Suprapubic skin (tissue), 4 donors: ENCODE data around the gene C1QTNF5. TPM values are rescaled to one million over a fixed set of nuclear protein-coding genes. Genes with fewer than 3 reads are reported as not detected.

Experiments used
- DNase-seq, 2 donors: peaks; one replicate each; pipeline ENCODE4 v3.0.0-alpha.2; 2019; ENCODE audit warnings: low spot score in 2 of 2
- H3K27ac ChIP-seq: fragments of 200-600 bp; sonication (generic); one replicate; pipeline ENCODE4 v1.5.1; 2019
- H3K27me3 ChIP-seq: fragments of 200-600 bp; sonication (generic); one replicate; pipeline ENCODE4 v1.5.1; 2019
- H3K36me3 ChIP-seq: fragments of 200-600 bp; sonication (generic); one replicate; pipeline ENCODE4 v1.5.1; 2019
- H3K4me1 ChIP-seq: fragments of 200-600 bp; sonication (generic); one replicate; pipeline ENCODE4 v1.5.1; 2019
- H3K4me3 ChIP-seq: fragments of 200-600 bp; sonication (generic); one replicate; pipeline ENCODE4 v1.5.1; 2019; ENCODE audit warnings: mild to moderate bottlenecking
- H3K9me3 ChIP-seq: fragments of 200-600 bp; sonication (generic); one replicate; pipeline ENCODE4 v1.5.1; 2019
- CTCF ChIP-seq, 2 donors: fragments of 200-600 bp in 1 of 2; fragments of 450-650 bp in 1 of 2; sonication (generic) in 1 of 2; IDR thresholded peaks; one replicate each; pipeline ENCODE4 v1.5.1; 2016 to 2019; ENCODE audit warnings: antibody characterized with exemption in 2 of 2, mild to moderate bottlenecking in 1 of 2, moderate library complexity in 1 of 2
- EP300 ChIP-seq: sonication (generic); formaldehyde crosslinking; IDR thresholded peaks from one replicate; pipeline ENCODE4 v1.6.1; 2017; ENCODE audit warnings: antibody characterized with exemption
- POLR2A ChIP-seq, 2 donors: fragments of 450-650 bp; IDR thresholded peaks; one replicate each; pipeline ENCODE4 v1.6.1; 2017; ENCODE audit warnings: antibody characterized with exemption in 2 of 2, mild to moderate bottlenecking in 2 of 2, moderate library complexity in 2 of 2
- POLR2AphosphoS5 ChIP-seq, 3 donors: sonication (generic); formaldehyde crosslinking; IDR thresholded peaks; one replicate each; pipeline ENCODE4 v1.6.1; 2017; ENCODE audit warnings: antibody characterized with exemption in 3 of 3
- WGBS: methylation state at CpG from one replicate; pipeline ENCODE4 v1.1.5; 2018; 5-methylcytosine and 5-hydroxymethylcytosine counted together
- total RNA-seq, 4 donors: library from RNA; depleted of rRNA; stranded (reverse); fragments of >200 nt; gene quantifications; one replicate each; pipeline ENCODE4 v1.1.0, GENCODE V29; 2016

The C1QTNF5 gene
- total RNA-seq, 4 donors from 2014 or later = 3.7 to 9.8 (median 4.9) TPM

DNA sequence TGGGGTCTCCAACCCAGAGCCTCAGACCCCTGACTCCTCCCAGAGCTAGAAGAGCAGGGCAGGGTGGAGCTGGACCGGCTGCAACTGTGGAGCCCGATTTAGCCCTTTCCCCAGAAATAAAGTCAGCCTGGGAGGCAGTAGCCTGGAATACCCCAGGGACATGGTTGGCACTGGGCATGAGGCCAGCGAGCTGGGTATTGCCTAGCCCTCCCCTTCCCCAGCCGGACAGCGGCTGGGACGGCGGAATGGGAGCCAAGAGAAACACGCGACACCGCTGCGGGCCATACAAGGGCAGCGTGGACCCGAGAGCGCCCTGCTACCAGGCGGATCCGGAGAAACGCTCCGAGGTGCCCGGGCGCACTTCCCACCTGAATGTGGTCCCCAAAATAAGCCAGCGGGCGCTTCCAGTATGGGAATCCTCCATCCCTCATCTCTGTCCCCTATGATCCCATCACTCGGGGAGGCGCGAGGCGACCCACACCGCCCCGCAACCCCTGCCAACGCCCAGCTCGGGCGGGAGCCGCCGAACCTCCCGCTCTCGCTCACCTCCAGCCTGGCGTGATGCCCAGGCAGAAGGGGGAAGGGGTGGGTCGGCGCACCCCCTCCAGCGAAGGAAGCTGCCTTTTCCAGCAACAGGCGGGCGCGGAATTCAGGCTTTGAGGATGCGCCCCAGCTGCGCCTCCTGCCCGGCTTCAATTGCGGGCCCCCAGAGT, 24.5 kb downstream of the C1QTNF5 start:
- peaks cover 37% of the 10 kb centered on the region for H3K27me3 ChIP-seq
- H3K36me3 ChIP-seq = no peaks in the 10 kb centered on the region
- H3K4me3 ChIP-seq = peak overlapping the region; percentile 53
- H3K4me1 ChIP-seq = peaks cover 59% of the 10 kb centered on the region
- WGBS = 0% methylated on average over 26 of the region's 46 CpGs
- no peaks in the 10 kb centered on the region for H3K9me3 ChIP-seq
- peak overlapping the region; percentile 82 for H3K27ac ChIP-seq
- peak; percentile 67 to 79 for DNase-seq
- TF ChIP-seq POLR2A (IDR thresholded peaks at IDR 0.05) (no peak), CTCF (IDR thresholded peaks at IDR 0.05) (no peak), POLR2AphosphoS5 (IDR thresholded peaks at IDR 0.05) (no peak), EP300 (no peak)

DNA sequence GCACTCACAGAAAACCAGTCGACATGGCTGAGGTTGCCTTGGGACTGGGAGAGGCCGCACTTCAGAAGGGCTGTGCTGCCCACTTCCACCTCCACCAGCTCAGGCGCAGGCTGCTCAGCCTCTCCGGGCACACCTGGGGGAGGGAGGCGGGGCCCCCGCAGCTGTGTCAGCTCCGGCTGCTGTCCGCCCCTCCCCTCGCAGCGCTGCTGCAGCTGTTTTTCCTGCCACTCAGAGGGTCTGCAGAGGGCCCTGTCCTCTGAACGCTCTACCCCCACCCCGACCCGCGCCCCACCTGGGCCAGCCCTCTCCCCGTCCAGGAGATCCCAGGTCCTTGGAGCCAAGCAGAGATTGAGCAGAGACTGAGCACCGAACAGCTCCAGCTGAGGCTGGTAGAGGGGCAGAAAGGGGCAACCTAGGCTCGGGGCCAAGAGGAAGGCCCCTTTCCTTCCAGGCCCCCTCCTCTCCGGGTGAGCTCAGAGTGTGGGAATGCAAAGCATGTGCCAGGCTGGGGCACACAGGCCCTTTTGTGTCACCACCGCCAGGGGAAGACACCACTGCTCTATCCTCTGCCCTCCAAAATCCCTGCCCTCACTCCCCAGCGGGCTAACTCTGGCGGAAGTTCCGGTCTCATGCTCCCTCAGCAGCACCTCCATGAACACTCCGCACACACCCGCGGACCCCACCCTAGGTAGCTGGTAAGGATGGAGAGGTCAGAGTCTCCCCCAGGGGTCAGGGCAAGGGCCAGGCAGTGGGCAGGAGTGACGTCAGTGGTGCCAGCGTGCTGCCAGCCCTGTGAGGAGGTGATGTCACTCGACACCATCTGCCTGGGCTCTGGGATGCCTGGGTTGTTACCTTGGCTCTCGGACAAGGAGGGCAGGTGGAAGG, 25.3 kb downstream of the C1QTNF5 start:
- no peaks in the 10 kb centered on the region for H3K9me3 ChIP-seq
- peaks cover 59% of the 10 kb centered on the region for H3K4me1 ChIP-seq
- H3K4me3 ChIP-seq = peak overlapping the region; percentile 53
- 4% methylated on average over 12 of the region's 29 CpGs for WGBS
- no peaks in the 10 kb centered on the region for H3K36me3 ChIP-seq
- H3K27me3 ChIP-seq = peaks cover 33% of the 10 kb centered on the region
- H3K27ac ChIP-seq = peak overlapping the region; percentile 82
- TF ChIP-seq POLR2AphosphoS5 (IDR thresholded peaks at IDR 0.05) = no peak
- no peak for TF ChIP-seq EP300
- TF ChIP-seq POLR2A (IDR thresholded peaks at IDR 0.05) = no peak
- TF ChIP-seq CTCF (IDR thresholded peaks at IDR 0.05) = no peak
- peak in 1 of 2 donors; percentile 71 for DNase-seq

GRCh38 chr11:119314726-119315125, 26.0 kb downstream of the C1QTNF5 start:
- H3K4me1 ChIP-seq = peaks cover 57% of the 10 kb centered on the region
- H3K27ac ChIP-seq = no peak overlapping the region
- H3K36me3 ChIP-seq = peaks cover under 1% of the 10 kb centered on the region
- DNase-seq = no peak
- TF ChIP-seq POLR2A (IDR thresholded peaks at IDR 0.05) (no peak), POLR2AphosphoS5 (IDR thresholded peaks at IDR 0.05) (no peak), EP300 (no peak), CTCF (IDR thresholded peaks at IDR 0.05) (no peak)
- peaks cover 29% of the 10 kb centered on the region for H3K27me3 ChIP-seq
- WGBS = 85% methylated on average over 6 of the region's 18 CpGs
- peak overlapping the region; percentile 53 for H3K4me3 ChIP-seq
- H3K9me3 ChIP-seq = no peaks in the 10 kb centered on the region

DNA sequence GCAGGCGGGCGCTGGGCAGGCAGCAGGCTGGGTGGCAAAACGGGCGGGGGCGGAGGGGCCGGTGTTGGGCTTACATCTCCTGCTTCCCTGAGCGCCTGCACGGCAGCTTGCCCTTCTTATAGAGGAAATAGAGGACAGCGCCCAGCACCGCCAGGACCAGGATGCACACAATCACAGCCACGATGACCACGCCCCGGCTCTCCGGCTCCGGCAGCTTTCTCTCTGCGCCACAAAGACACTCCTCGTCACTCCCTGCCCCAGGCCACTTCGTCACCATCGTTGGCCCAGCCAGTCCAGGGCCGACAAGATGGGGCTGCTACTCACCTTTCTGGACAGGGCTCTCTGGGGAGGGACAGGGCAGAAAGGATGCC, 30.0 kb downstream of the C1QTNF5 start:
- 64% methylated on average over 5 of the region's 20 CpGs for WGBS
- no peaks in the 10 kb centered on the region for H3K9me3 ChIP-seq
- TF ChIP-seq EP300 (no peak), POLR2A (IDR thresholded peaks at IDR 0.05) (no peak), CTCF (IDR thresholded peaks at IDR 0.05) (no peak), POLR2AphosphoS5 (IDR thresholded peaks at IDR 0.05) (no peak)
- no peak for DNase-seq
- peaks cover 31% of the 10 kb centered on the region for H3K4me1 ChIP-seq
- H3K4me3 ChIP-seq = no peak overlapping the region
- peaks cover 12% of the 10 kb centered on the region for H3K36me3 ChIP-seq
- H3K27ac ChIP-seq = no peak overlapping the region
- peaks cover 12% of the 10 kb centered on the region for H3K27me3 ChIP-seq
